GM12873 (cell line): ENCODE data around the gene ADAMTSL1.

Source experiments
- TF ChIP-seq, protein P1 (sequence below): IDR thresholded peaks from 2 replicates; pipeline ENCODE4 v1.5.1; 2012; ENCODE audit warnings: low read depth, mild to moderate bottlenecking, moderate library complexity, low read length, control low read depth; ENCODE audit not compliant: insufficient read depth; ENCODE audit errors: missing control alignments

The ADAMTSL1 gene

DNA sequence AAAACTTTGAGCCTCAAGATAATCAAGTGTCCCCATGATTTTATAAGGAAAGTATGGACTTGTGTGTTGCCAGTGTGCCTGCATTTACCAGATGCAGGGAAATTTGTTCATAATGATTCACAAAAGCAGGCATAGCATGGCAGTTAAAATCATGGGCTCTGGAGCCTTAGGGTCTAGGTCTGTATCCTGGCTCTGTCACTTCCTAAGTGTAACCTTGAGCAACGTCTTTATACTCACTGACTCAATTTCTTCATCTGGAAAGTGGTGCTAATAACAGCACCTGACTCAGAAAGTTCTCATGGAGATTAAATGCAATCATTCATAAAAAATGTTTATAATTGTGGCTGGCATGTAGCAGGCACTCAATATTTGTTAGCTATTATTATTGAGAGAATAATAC is 324.2 kb downstream of the ADAMTSL1 start:
- TF ChIP-seq, protein P1, sequence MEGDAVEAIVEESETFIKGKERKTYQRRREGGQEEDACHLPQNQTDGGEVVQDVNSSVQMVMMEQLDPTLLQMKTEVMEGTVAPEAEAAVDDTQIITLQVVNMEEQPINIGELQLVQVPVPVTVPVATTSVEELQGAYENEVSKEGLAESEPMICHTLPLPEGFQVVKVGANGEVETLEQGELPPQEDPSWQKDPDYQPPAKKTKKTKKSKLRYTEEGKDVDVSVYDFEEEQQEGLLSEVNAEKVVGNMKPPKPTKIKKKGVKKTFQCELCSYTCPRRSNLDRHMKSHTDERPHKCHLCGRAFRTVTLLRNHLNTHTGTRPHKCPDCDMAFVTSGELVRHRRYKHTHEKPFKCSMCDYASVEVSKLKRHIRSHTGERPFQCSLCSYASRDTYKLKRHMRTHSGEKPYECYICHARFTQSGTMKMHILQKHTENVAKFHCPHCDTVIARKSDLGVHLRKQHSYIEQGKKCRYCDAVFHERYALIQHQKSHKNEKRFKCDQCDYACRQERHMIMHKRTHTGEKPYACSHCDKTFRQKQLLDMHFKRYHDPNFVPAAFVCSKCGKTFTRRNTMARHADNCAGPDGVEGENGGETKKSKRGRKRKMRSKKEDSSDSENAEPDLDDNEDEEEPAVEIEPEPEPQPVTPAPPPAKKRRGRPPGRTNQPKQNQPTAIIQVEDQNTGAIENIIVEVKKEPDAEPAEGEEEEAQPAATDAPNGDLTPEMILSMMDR, result no peak

DNA sequence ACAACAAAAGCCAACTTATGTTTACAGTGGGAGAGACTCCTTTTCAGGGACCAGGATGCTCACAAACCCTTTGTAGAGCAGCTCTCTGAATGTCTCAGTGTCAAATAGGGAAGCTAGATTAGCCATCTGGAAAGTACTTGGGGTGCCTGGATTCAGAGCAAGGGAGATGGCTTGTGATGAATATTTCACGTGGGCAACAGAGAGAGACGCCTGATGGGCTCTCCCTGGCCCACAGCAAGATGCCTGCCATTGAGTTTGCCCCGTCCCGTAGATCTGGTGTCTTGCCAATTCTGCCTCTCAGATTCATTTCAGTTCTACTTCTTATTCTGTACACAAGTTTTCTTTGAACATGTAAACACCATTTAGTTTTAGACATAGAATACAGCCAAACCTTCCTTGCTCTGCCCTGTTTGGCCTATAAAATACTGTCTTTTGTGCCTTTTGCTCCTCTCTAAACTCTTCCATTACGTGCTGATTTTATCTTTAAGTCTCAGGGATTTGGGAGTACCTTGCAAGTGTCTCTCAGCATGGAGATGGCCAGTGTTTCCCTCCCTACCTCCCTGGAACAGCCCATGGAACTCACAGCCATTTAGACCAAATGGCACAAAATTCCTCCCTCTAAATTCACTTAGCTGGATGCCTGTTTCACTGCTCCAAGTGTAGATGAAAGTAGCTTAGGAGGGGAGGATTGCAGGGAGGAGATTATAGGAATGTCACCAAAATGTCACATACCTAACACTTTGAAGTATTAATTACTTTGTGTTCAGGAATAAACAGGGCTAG is 324.7 kb downstream of the ADAMTSL1 start:
- TF ChIP-seq, protein P1, result no peak

GRCh38 chr9:18799428-18799827 is 325.5 kb downstream of the ADAMTSL1 start:
- TF ChIP-seq, protein P1, result no peak

DNA sequence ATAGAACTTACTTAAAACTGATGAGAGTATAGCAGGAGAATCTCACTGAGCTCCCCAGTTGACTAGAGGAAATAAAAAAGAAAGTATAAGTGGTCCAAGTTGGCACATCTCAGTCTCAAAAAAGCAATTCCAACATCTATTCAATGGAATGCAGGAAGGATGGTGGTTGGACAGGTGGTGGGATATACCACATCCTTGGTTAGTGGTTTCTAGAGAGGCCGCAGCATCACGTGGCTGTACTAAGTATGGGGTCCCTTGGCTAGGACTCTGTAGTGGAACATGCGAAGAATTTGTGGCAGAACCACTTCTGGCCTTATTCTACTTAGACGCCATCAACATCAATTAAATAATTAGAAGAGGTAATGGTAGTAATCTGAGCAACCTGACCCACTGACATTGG is 326.6 kb downstream of the ADAMTSL1 start:
- TF ChIP-seq, protein P1, result no peak

GRCh38 chr9:18805386-18805785 is 331.4 kb downstream of the ADAMTSL1 start:
- TF ChIP-seq, protein P1, result no peak

DNA sequence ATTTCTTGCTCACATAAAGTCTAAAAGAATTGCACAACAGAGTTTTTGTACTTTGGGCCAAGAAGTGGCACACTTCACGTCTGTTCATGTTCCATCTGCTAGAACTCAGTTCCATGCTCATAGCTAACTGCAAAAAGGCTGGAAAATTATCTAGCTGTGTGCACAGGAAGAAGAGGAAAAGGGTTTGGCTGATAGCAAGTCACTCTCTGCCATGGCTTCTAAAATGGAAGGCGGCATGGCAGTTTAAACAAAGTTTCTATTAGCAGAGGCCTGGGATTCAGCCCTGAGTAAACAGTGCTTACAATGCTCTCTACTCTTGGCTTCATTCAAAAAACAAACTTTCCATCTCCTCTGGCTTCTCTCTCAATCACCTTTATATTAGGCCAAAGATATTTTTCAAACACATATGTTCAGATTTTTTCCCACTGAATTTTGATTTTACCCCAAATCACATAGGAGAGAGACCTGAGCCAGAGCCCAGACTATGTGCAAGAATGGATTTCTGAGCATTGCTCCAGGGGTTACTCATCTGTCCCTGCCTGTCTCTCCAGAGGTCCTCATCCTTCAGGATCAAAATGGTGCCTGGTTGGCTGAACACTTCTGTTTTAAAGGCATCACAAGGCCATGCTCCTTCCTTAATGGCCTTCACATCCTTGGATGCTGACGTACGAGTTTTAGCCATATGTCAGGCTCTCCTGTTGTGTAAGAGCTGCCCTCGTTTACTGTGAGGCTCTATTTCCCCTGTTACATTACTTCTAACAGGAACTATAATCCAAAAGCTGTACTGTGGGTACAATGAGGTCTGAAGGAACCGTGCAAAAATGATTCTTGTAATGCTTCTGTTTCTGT is 332.5 kb downstream of the ADAMTSL1 start:
- TF ChIP-seq, protein P1, result no peak

GRCh38 chr9:18810581-18810980 is 336.6 kb downstream of the ADAMTSL1 start:
- TF ChIP-seq, protein P1, result no peak
